Measurements from ENCODE around the gene EPHA7.

The EPHA7 gene

GRCh38 chr6:93209358-93209757, 210.0 kb downstream of the EPHA7 start:
- POLR2A ChIA-PET, result no interaction called here
- Histone ChIP-seq H3K4me3 (ENCODE audit: control insufficient read depth in 1 of 7, extremely low read depth in 1 of 7, insufficient read depth in 4 of 7, low read depth in 2 of 7, low read length in 6 of 7) (no peak overlapping the region), H3K27ac (ENCODE audit: insufficient read depth in 1 of 2, low read depth in 1 of 2, low read length in 2 of 2, poor library complexity in 1 of 2, severe bottlenecking in 2 of 2) (no peak overlapping the region), H3K9me3 (ENCODE audit: control extremely low read depth in 1 of 5, control insufficient read depth in 4 of 5, insufficient read depth in 2 of 5, low read depth in 1 of 5, low read length in 4 of 5) (no peaks in the 10 kb centered on the region), H3K36me3 (ENCODE audit: control insufficient read depth in 4 of 4, insufficient read depth in 4 of 4, low read length in 3 of 4) (no peaks in the 10 kb centered on the region), H3K4me1 (ENCODE audit: control extremely low read depth in 1 of 4, control insufficient read depth in 4 of 4, insufficient read depth in 4 of 4, low read length in 3 of 4) (no peaks in the 10 kb centered on the region), H3K27me3 (replicated peaks in 2 of 5; ENCODE audit: control insufficient read depth in 4 of 5, insufficient read depth in 5 of 5, low read length in 4 of 5) (no peaks in the 10 kb centered on the region)
- 86% methylated on average over 4 of the region's 4 CpGs for WGBS (ENCODE audit: insufficient coverage)
- DNase-seq, result no peak
- CTCF ChIA-PET, result no interaction called here

GRCh38 chr6:93196406-93196970, 222.9 kb downstream of the EPHA7 start:
- no peak for DNase-seq
- no peaks in the 10 kb centered on the region for H3K4me1 ChIP-seq (ENCODE audit: control extremely low read depth in 1 of 4, control insufficient read depth in 4 of 4, insufficient read depth in 4 of 4, low read length in 3 of 4)
- ChIA-PET CTCF (no interaction called here), POLR2A (no interaction called here)
- H3K4me3 ChIP-seq (ENCODE audit: control insufficient read depth in 1 of 7, extremely low read depth in 1 of 7, insufficient read depth in 4 of 7, low read depth in 2 of 7, low read length in 6 of 7), result no peak overlapping the region
- H3K36me3 ChIP-seq (ENCODE audit: control insufficient read depth in 4 of 4, insufficient read depth in 4 of 4, low read length in 3 of 4), result no peaks in the 10 kb centered on the region
- H3K27me3 ChIP-seq (replicated peaks in 2 of 5; ENCODE audit: control insufficient read depth in 4 of 5, insufficient read depth in 5 of 5, low read length in 4 of 5), result no peaks in the 10 kb centered on the region
- no peaks in the 10 kb centered on the region for H3K9me3 ChIP-seq (ENCODE audit: control extremely low read depth in 1 of 5, control insufficient read depth in 4 of 5, insufficient read depth in 2 of 5, low read depth in 1 of 5, low read length in 4 of 5)
- WGBS (ENCODE audit: insufficient coverage), result no CpG with 5 or more reads among the region's 1 CpG
- H3K27ac ChIP-seq (ENCODE audit: insufficient read depth in 1 of 2, low read depth in 1 of 2, low read length in 2 of 2, poor library complexity in 1 of 2, severe bottlenecking in 2 of 2), result no peak overlapping the region

- H3K27ac ChIP-seq (ENCODE audit: insufficient read depth in 1 of 2, low read depth in 1 of 2, low read length in 2 of 2, poor library complexity in 1 of 2, severe bottlenecking in 2 of 2), result no peak overlapping the region
- ChIA-PET CTCF (no interaction called here), POLR2A (no interaction called here)
- H3K36me3 ChIP-seq (ENCODE audit: control insufficient read depth in 4 of 4, insufficient read depth in 4 of 4, low read length in 3 of 4), result no peaks in the 10 kb centered on the region
- H3K4me3 ChIP-seq (ENCODE audit: control insufficient read depth in 1 of 7, extremely low read depth in 1 of 7, insufficient read depth in 4 of 7, low read depth in 2 of 7, low read length in 6 of 7), result no peak overlapping the region
- H3K4me1 ChIP-seq (ENCODE audit: control extremely low read depth in 1 of 4, control insufficient read depth in 4 of 4, insufficient read depth in 4 of 4, low read length in 3 of 4), result no peaks in the 10 kb centered on the region
- no peak for DNase-seq
- H3K9me3 ChIP-seq (ENCODE audit: control extremely low read depth in 1 of 5, control insufficient read depth in 4 of 5, insufficient read depth in 2 of 5, low read depth in 1 of 5, low read length in 4 of 5), result no peaks in the 10 kb centered on the region
- no peaks in the 10 kb centered on the region for H3K27me3 ChIP-seq (replicated peaks in 2 of 5; ENCODE audit: control insufficient read depth in 4 of 5, insufficient read depth in 5 of 5, low read length in 4 of 5)
Measured at GRCh38 chr6:93194480-93194879, 224.9 kb downstream of the EPHA7 start.

- Histone ChIP-seq H3K9me3 (ENCODE audit: control extremely low read depth in 1 of 5, control insufficient read depth in 4 of 5, insufficient read depth in 2 of 5, low read depth in 1 of 5, low read length in 4 of 5) (no peaks in the 10 kb centered on the region), H3K36me3 (ENCODE audit: control insufficient read depth in 4 of 4, insufficient read depth in 4 of 4, low read length in 3 of 4) (no peaks in the 10 kb centered on the region), H3K4me1 (ENCODE audit: control extremely low read depth in 1 of 4, control insufficient read depth in 4 of 4, insufficient read depth in 4 of 4, low read length in 3 of 4) (no peaks in the 10 kb centered on the region), H3K27me3 (replicated peaks in 2 of 5; ENCODE audit: control insufficient read depth in 4 of 5, insufficient read depth in 5 of 5, low read length in 4 of 5) (no peaks in the 10 kb centered on the region), H3K27ac (ENCODE audit: insufficient read depth in 1 of 2, low read depth in 1 of 2, low read length in 2 of 2, poor library complexity in 1 of 2, severe bottlenecking in 2 of 2) (no peak overlapping the region), H3K4me3 (ENCODE audit: control insufficient read depth in 1 of 7, extremely low read depth in 1 of 7, insufficient read depth in 4 of 7, low read depth in 2 of 7, low read length in 6 of 7) (no peak overlapping the region)
- WGBS (ENCODE audit: insufficient coverage), result no CpG with 5 or more reads among the region's 2 CpGs
- POLR2A ChIA-PET, result no interaction called here
- CTCF ChIA-PET, result no interaction called here
- DNase-seq, result no peak
Measured at GRCh38 chr6:93193868-93194267, 225.5 kb downstream of the EPHA7 start.

Data from common myeloid progenitor, CD34-positive (primary cell).